Neural progenitor cell (in vitro differentiated cells): ENCODE data around the gene LKAAEAR1. TPM values are rescaled to one million over a fixed set of nuclear protein-coding genes. Genes with fewer than 3 reads are reported as not detected.
A peak's percentile ranks its signal among the peaks of the same experiment; 100 is the strongest.

Experiments
- DNase-seq: peaks from one replicate; pipeline ENCODE4 v3.0.0-alpha.2; 2016; ENCODE audit warnings: low spot score
- H2AFZ ChIP-seq: fragments of 200-600 bp; sonication (generic); replicated peaks from 2 replicates; pipeline ENCODE4 v1.6.1; 2016; ENCODE audit warnings: antibody characterized with exemption
- H3F3A ChIP-seq: fragments of 200-600 bp; sonication (generic); 2 replicates; pipeline ENCODE4 v1.6.1; 2016; ENCODE audit warnings: antibody characterized with exemption, low read depth
- H3K27ac ChIP-seq: fragments of 200-600 bp; sonication (generic); 2 replicates; pipeline ENCODE4 v1.5.1; 2016; ENCODE audit warnings: mild to moderate bottlenecking
- H3K27me3 ChIP-seq: fragments of 200-600 bp; sonication (generic); 2 replicates; pipeline ENCODE4 v1.6.1; 2016; ENCODE audit warnings: mild to moderate bottlenecking, moderate library complexity
- H3K36me3 ChIP-seq: fragments of 200-600 bp; sonication (generic); 2 replicates; pipeline ENCODE4 v1.5.1; 2016
- H3K4me1 ChIP-seq: fragments of 200-600 bp; sonication (generic); 2 replicates; pipeline ENCODE4 v1.6.1; 2016; ENCODE audit warnings: mixed run types
- H3K4me2 ChIP-seq: fragments of 200-600 bp; sonication (generic); 2 replicates; pipeline ENCODE4 v1.6.1; 2016
- H3K4me3 ChIP-seq: fragments of 200-600 bp; sonication (generic); 2 replicates; pipeline ENCODE4 v1.5.1; 2016
- H3K79me2 ChIP-seq: fragments of 200-600 bp; sonication (generic); 2 replicates; pipeline ENCODE4 v1.6.1; 2016; ENCODE audit warnings: low read depth
- H3K9ac ChIP-seq: fragments of 200-600 bp; sonication (generic); 2 replicates; pipeline ENCODE4 v1.6.1; 2016
- H3K9me3 ChIP-seq: fragments of 200-600 bp; sonication (generic); 2 replicates; pipeline ENCODE4 v1.5.1; 2016; ENCODE audit warnings: low read depth
- H4K20me1 ChIP-seq: fragments of 200-600 bp; sonication (generic); 2 replicates; pipeline ENCODE4 v1.6.1; 2016; ENCODE audit warnings: low read depth
- H3K27ac Mint-ChIP-seq: 3 replicates; pipeline ENCODE4 v1.8.0; 2021; ENCODE audit warnings: mixed read lengths
- H3K27me3 Mint-ChIP-seq: 2 replicates; pipeline ENCODE4 v1.8.0; 2022; ENCODE audit warnings: low read depth, mild to moderate bottlenecking, inconsistent platforms, moderate library complexity, mixed read lengths; ENCODE audit not compliant: insufficient read depth
- H3K36me3 Mint-ChIP-seq: 3 replicates; pipeline ENCODE4 v1.8.0; 2021; ENCODE audit warnings: mixed read lengths
- H3K4me1 Mint-ChIP-seq: 3 replicates; pipeline ENCODE4 v1.8.0; 2021; ENCODE audit warnings: mixed read lengths
- H3K4me3 Mint-ChIP-seq: 3 replicates; pipeline ENCODE4 v1.8.0; 2021; ENCODE audit warnings: mild to moderate bottlenecking, moderate library complexity, mixed read lengths
- H3K9me3 Mint-ChIP-seq: 3 replicates; pipeline ENCODE4 v1.8.0; 2020; ENCODE audit warnings: mixed read lengths
- EZH2 ChIP-seq: fragments of 200-600 bp; sonication (generic); IDR thresholded peaks from 2 replicates; pipeline ENCODE4 v1.6.1; 2017; ENCODE audit warnings: antibody characterized with exemption, mild to moderate bottlenecking, moderate library complexity
- EZH2phosphoT487 ChIP-seq: fragments of 200-600 bp; sonication (generic); IDR thresholded peaks from 2 replicates; pipeline ENCODE4 v1.6.1; 2017; ENCODE audit warnings: antibody characterized with exemption
- total RNA-seq: library from RNA; depleted of rRNA; stranded (reverse); fragments of >200 nt; gene quantifications from 2 replicates; pipeline ENCODE4 v1.2.3, GENCODE V29; 2015; ENCODE audit warnings: low replicate concordance
- TF ChIP-seq, protein P1 (sequence below): fragments of 200-600 bp; sonication (generic); IDR thresholded peaks from 2 replicates; pipeline ENCODE4 v1.5.1; 2017; ENCODE audit warnings: antibody characterized with exemption, mild to moderate bottlenecking

Gene LKAAEAR1
- total RNA-seq, 1 donor from 2014 or later: not detected

DNA sequence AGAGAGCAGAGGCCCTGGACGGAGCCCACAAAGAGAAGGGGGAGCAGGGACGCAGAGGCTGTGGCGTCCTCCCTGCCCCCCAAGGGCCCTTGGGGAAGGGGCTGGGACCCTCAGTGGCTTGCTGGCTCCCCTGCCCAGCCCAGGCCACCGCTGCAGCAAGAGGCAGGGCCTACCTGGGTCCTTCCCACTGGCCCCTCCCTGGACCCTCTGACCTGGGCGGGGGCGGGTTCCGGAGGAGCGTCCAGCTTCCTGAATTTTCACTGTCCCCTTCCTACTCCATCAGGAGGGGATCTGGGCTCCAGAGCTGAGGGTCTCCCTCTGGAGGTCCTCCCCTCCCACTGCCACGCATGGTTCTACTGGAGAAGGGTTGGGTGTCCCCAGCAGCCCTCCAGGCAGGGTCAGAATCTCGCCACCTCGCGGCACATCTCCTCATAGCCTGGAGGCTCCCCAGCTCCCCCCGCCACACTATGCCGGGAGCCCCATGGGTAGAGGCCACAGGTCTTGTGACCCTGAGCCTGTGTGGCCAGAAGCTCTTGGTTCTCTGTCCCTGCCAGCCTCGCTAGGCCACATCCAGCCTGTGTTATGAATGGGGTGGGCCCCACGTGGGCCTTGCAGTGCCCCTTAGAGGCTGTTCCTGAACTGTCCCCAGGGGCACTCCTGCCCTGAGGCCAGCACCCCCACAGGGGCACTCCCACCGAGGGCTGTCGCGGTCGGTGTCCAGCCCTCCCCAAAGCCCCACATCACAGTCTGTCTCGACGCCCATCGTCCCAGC lies 33.8 kb downstream of the LKAAEAR1 start:
- Mint-ChIP-seq H3K4me3 (peak overlapping the region; percentile 65), H3K36me3 (no peaks in the 10 kb centered on the region), H3K9me3 (peaks cover 2% of the 10 kb centered on the region), H3K4me1 (peaks cover 17% of the 10 kb centered on the region), H3K27me3 (peaks cover 42% of the 10 kb centered on the region), H3K27ac (no peak overlapping the region)
- Histone ChIP-seq H3K9me3 (no peaks in the 10 kb centered on the region), H3K79me2 (no peaks in the 10 kb centered on the region), H3K9ac (no peak overlapping the region), H4K20me1 (peaks cover 18% of the 10 kb centered on the region), H3K4me1 (peaks cover 9% of the 10 kb centered on the region), H3K4me3 (no peak overlapping the region), H3K36me3 (no peaks in the 10 kb centered on the region), H3F3A (peaks cover 19% of the 10 kb centered on the region), H3K27me3 (peaks cover 79% of the 10 kb centered on the region), H3K4me2 (no peak overlapping the region), H3K27ac (no peak overlapping the region), H2AFZ (no peak overlapping the region)
- no peak for TF ChIP-seq EZH2
- TF ChIP-seq EZH2phosphoT487: no peak
- TF ChIP-seq, protein P1, sequence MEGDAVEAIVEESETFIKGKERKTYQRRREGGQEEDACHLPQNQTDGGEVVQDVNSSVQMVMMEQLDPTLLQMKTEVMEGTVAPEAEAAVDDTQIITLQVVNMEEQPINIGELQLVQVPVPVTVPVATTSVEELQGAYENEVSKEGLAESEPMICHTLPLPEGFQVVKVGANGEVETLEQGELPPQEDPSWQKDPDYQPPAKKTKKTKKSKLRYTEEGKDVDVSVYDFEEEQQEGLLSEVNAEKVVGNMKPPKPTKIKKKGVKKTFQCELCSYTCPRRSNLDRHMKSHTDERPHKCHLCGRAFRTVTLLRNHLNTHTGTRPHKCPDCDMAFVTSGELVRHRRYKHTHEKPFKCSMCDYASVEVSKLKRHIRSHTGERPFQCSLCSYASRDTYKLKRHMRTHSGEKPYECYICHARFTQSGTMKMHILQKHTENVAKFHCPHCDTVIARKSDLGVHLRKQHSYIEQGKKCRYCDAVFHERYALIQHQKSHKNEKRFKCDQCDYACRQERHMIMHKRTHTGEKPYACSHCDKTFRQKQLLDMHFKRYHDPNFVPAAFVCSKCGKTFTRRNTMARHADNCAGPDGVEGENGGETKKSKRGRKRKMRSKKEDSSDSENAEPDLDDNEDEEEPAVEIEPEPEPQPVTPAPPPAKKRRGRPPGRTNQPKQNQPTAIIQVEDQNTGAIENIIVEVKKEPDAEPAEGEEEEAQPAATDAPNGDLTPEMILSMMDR: no peak
- no peak for DNase-seq

DNA sequence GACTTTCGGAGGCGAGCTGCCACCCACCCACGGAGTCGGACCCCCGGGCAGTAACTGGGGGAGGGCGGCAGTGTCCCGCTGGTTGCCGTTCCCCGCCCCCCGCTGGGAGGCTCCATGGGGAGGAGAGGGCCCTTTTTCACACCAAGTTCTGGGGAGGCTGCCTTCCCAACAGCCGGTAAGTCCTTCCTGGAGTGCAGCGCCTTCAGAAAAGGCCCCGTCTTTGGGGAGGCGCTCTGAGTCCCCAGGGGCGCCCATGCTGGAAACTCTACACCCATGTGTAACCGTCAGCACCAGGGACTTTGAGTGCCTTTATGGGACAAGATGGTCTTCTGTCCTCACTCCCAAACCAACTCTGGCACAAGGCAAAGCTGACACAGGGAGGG lies 34.3 kb downstream of the LKAAEAR1 start:
- no peak for DNase-seq
- H3K4me3 Mint-ChIP-seq: no peak overlapping the region
- no peaks in the 10 kb centered on the region for H3K36me3 Mint-ChIP-seq
- no peak overlapping the region for H3K27ac Mint-ChIP-seq
- Histone ChIP-seq H3F3A (peaks cover 19% of the 10 kb centered on the region), H3K4me3 (peak overlapping the region; percentile 13), H3K9me3 (no peaks in the 10 kb centered on the region), H3K36me3 (no peaks in the 10 kb centered on the region), H3K4me1 (peaks cover 12% of the 10 kb centered on the region), H4K20me1 (peaks cover 18% of the 10 kb centered on the region), H3K4me2 (peak overlapping the region; percentile 67), H3K79me2 (no peaks in the 10 kb centered on the region), H2AFZ (no peak overlapping the region), H3K27ac (no peak overlapping the region), H3K9ac (no peak overlapping the region), H3K27me3 (peaks cover 84% of the 10 kb centered on the region)
- TF ChIP-seq, protein P1: no peak
- TF ChIP-seq EZH2phosphoT487 (peak; percentile 40), EZH2 (peak; percentile 51)
- no peaks in the 10 kb centered on the region for H3K9me3 Mint-ChIP-seq
- H3K27me3 Mint-ChIP-seq: peaks cover 46% of the 10 kb centered on the region
- H3K4me1 Mint-ChIP-seq: peaks cover 13% of the 10 kb centered on the region

DNA sequence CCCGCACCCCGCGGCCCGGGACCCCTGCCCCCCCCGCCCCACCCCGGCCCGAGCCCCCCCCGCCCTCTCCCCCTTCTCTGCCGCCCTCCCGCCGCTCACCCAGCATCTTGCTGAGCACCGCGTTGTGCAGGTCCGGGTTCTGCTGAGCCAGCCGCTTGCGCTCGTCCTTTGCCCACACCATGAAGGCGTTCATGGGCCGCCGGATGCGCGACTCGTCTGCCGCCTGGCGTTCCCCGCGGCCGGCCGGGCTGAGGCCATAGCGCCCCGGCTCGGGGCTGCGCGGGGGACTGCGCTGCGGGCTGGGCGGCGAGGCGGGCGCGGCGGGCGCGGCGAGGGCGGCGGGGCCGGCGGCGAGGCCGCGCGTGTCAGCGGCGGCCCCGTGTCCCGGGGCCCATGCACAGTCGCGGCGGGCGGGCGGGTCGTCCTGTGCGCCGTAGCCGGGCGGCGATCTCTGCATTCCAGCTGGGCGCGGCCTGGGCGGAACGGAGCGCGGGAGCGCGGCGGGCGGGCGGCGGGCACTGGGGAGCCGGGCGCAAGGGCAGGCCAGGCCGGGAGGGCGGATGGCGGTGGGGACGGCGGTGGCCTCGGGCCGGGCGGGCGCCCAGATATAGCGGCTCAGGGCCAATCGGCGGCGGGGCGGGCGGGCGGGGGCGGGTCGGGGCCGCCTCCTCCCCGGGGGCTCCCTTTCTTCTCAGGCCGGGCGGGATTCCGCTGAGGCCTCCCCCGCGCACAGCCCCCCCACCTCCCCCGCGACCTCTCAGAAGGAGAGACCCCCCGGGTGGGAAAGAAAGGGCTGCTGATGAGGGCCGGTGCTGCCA lies 34.9 kb downstream of the LKAAEAR1 start, which contains the start of gene SOX18:
Gene SOX18, minus strand, starts transcription at position 580 of the 818 bp plus-strand sequence. Its CDS starts 123 bp downstream, at position 457.
- TF ChIP-seq EZH2 (no peak), EZH2phosphoT487 (no peak)
- TF ChIP-seq, protein P1: no peak

More for the DNA sequence above, 34.9 kb downstream of the LKAAEAR1 start, which contains the start of gene SOX18:
- H2AFZ ChIP-seq: peak within 1 kb of the TSS; percentile 63
- H3K9ac ChIP-seq: no peak within 1 kb of the TSS
- Mint-ChIP-seq H3K36me3 (no peaks in the 10 kb centered on the region), H3K9me3 (no peaks in the 10 kb centered on the region), H3K4me3 (peak within 1 kb of the TSS; percentile 65), H3K4me1 (peaks cover 9% of the 10 kb centered on the region), H3K27ac (no peak within 1 kb of the TSS), H3K27me3 (peaks cover 52% of the 10 kb centered on the region)
- peaks cover 90% of the 10 kb centered on the region for H3K27me3 ChIP-seq
- DNase-seq: peak; percentile 82
- peaks cover 18% of the 10 kb centered on the region for H4K20me1 ChIP-seq
- peak within 1 kb of the TSS; percentile 67 for H3K4me2 ChIP-seq
- H3K4me1 ChIP-seq: peaks cover 12% of the 10 kb centered on the region
- H3K4me3 ChIP-seq: peak within 1 kb of the TSS; percentile 35
- H3F3A ChIP-seq: peaks cover 19% of the 10 kb centered on the region
- H3K79me2 ChIP-seq: no peaks in the 10 kb centered on the region
- no peaks in the 10 kb centered on the region for H3K9me3 ChIP-seq
- H3K36me3 ChIP-seq: no peaks in the 10 kb centered on the region
- no peak within 1 kb of the TSS for H3K27ac ChIP-seq
